GM21381 (cell line): ENCODE results near the gene EEF1AKMT4.
"Not testable (repeated sequence)": the region's sequence is repeated elsewhere in the genome, so short reads cannot be mapped to it uniquely, and the experiment has no call there.

Source experiments
- ATAC-seq: cut with Tn5 transposase; IDR thresholded peaks from one replicate; pipeline ENCODE4 v1.9.1; 2021; ENCODE audit warnings: mild to moderate bottlenecking, moderate library complexity; ENCODE audit not compliant: unreplicated experiment

Gene EEF1AKMT4

GRCh38 chr3:184259878-184260723 lies 10.6 kb downstream of the EEF1AKMT4 start:
- ATAC-seq = no peak

- ATAC-seq = no peak
Observed at GRCh38 chr3:184260724-184261269, 11.3 kb downstream of the EEF1AKMT4 start.

GRCh38 chr3:184261270-184261853 lies 11.9 kb downstream of the EEF1AKMT4 start, which contains the start of gene CAMK2N2:
TSS of gene CAMK2N2 (minus strand) at chr3:184261553. CDS start at chr3:184261285, 268 bp downstream.
- ATAC-seq = no peak

- no peak for ATAC-seq
Observed at GRCh38 chr3:184261854-184262763, 12.6 kb downstream of the EEF1AKMT4 start.

- ATAC-seq = no peak
Observed at GRCh38 chr3:184262764-184263179, 13.3 kb downstream of the EEF1AKMT4 start.

- not testable (repeated sequence) for ATAC-seq
Observed at GRCh38 chr3:184267249-184267648, 17.8 kb downstream of the EEF1AKMT4 start.

GRCh38 chr3:184272269-184272668 lies 22.8 kb downstream of the EEF1AKMT4 start:
- no peak for ATAC-seq

GRCh38 chr3:184275381-184275701 lies 25.9 kb downstream of the EEF1AKMT4 start:
- ATAC-seq = no peak

- ATAC-seq = no peak
Observed at GRCh38 chr3:184275961-184276910, 26.8 kb downstream of the EEF1AKMT4 start, which contains the start of gene ECE2. TSS of gene ECE2 (plus strand) at chr3:184276022. CDS start at chr3:184276154, 132 bp downstream.

GRCh38 chr3:184277366-184277765 lies 27.9 kb downstream of the EEF1AKMT4 start:
- ATAC-seq = no peak

- ATAC-seq = no peak
Observed at GRCh38 chr3:184282941-184283340, 33.5 kb downstream of the EEF1AKMT4 start.

GRCh38 chr3:184283681-184284080 lies 34.2 kb downstream of the EEF1AKMT4 start:
- ATAC-seq = no peak

- no peak for ATAC-seq
Observed at GRCh38 chr3:184284696-184285095, 35.2 kb downstream of the EEF1AKMT4 start.

GRCh38 chr3:184289426-184289938 lies 40.0 kb downstream of the EEF1AKMT4 start:
- no peak for ATAC-seq

- ATAC-seq = no peak
Observed at GRCh38 chr3:184290331-184290730, 40.9 kb downstream of the EEF1AKMT4 start.

- ATAC-seq = no peak
Observed at GRCh38 chr3:184291044-184291737, 41.7 kb downstream of the EEF1AKMT4 start.

- ATAC-seq = no peak
Observed at GRCh38 chr3:184291738-184292445, 42.4 kb downstream of the EEF1AKMT4 start.

GRCh38 chr3:184295771-184296170 lies 46.3 kb downstream of the EEF1AKMT4 start:
- no peak for ATAC-seq
